SK-N-DZ (cell line): Measurements from ENCODE around the gene RCOR1.
"Not testable (repeated sequence)": the region's sequence is repeated elsewhere in the genome, so short reads cannot be mapped to it uniquely, and the experiment has no call there.

ENCODE experiments used
- DNase-seq: peaks from one replicate; pipeline ENCODE4 v3.0.0-alpha.2; 2015; ENCODE audit warnings: low spot score

The RCOR1 gene

DNA sequence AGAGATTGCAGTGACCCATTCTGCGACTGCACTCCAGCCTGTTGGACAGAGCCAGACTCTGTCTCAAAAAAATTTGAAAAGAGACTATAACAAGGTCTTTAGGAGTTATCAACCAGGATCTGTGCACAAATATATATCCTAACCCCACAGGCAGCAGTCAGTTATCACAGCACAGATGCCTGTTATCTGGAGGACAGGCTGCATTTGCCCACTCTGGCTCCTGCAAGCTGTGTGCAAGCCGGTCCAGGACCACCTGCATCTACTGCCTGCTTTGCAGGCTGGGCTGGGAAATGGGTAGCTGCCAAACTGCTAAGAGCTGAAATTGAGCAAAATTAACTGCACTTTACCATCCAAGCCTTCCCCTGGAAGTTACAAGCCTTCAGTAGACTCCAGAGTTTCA lies 21.4 kb upstream of the RCOR1 start:
- DNase-seq, result no peak

GRCh38 chr14:102571478-102572042 lies 20.9 kb upstream of the RCOR1 start:
- no peak for DNase-seq

- DNase-seq, result not testable (repeated sequence)
These were observed 19.3 kb upstream of the RCOR1 start for GRCh38 chr14:102573161-102573560.

- no peak for DNase-seq
These were observed 18.8 kb upstream of the RCOR1 start for GRCh38 chr14:102573591-102574046.

GRCh38 chr14:102574281-102575159 lies 17.9 kb upstream of the RCOR1 start:
- DNase-seq, result no peak

- no peak for DNase-seq
These were observed 17.1 kb upstream of the RCOR1 start for GRCh38 chr14:102575160-102575845.

- not testable (repeated sequence) for DNase-seq
These were observed 16.5 kb upstream of the RCOR1 start for GRCh38 chr14:102575846-102576428.

DNA sequence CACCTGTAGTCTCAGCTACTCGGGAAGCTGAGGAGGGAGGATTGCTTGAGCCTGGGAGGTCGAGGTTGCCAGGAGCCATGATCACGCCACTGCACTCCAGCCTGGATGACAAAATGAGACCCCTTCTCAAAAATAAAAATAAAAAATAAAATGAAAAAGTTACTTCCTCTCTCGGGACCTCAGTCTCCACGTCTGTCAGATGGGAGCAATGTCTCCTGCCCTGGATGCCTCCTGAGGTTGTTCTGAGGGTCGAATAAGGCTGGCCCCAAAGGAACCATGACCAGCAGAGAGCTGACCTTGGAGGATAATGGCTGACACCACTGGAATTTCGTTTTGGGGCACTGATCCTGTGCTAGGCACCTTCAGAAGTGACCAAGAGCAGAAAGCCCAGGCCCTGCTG lies 13.6 kb upstream of the RCOR1 start:
- DNase-seq, result no peak

DNA sequence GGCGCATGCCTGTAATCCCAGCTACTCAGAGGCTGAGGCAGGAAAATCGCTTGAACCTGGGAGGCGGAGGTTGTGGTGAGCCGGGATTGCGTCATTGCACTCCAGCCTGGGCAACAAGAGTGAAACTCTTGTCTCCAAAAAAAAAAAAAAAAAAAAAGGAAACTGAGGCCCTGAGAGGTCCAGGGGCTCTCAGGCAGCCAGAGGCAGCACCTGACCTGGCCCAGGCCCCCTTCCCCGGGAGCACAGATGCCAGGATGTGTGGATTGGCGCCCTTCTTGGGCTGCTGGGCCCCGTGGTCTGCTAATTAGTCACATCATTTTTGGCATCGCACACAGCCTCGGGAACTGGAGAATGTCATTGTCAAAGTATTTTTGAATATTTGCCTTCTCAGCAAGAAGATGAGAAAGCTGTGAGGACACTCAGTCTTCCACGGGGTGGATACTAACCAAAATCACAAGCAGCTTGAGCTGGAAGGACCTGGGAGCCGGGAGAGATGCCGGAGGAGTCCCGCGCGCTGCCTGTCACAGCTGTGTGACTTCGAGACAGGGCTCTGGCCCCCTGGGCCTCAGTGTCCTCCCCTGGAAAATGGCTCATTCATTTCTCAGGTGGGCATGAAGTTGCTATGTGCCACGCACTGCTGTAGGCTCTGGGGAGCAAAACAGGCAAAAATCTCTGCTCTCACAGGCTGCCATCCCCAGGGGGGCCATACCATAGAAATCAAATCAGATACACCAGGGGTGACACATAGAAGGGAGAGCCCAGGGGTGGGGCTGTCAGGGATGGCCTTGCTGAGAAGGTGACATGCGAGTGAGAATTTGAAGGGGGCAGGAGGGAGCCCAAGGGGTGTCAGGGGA lies 12.5 kb upstream of the RCOR1 start:
- DNase-seq, result peak; percentile 38

GRCh38 chr14:102580550-102581110 lies 11.8 kb upstream of the RCOR1 start:
- no peak for DNase-seq

GRCh38 chr14:102581193-102581592 lies 11.3 kb upstream of the RCOR1 start:
- no peak for DNase-seq

- DNase-seq, result no peak
These were observed 8.7 kb upstream of the RCOR1 start for GRCh38 chr14:102583726-102584125.

DNA sequence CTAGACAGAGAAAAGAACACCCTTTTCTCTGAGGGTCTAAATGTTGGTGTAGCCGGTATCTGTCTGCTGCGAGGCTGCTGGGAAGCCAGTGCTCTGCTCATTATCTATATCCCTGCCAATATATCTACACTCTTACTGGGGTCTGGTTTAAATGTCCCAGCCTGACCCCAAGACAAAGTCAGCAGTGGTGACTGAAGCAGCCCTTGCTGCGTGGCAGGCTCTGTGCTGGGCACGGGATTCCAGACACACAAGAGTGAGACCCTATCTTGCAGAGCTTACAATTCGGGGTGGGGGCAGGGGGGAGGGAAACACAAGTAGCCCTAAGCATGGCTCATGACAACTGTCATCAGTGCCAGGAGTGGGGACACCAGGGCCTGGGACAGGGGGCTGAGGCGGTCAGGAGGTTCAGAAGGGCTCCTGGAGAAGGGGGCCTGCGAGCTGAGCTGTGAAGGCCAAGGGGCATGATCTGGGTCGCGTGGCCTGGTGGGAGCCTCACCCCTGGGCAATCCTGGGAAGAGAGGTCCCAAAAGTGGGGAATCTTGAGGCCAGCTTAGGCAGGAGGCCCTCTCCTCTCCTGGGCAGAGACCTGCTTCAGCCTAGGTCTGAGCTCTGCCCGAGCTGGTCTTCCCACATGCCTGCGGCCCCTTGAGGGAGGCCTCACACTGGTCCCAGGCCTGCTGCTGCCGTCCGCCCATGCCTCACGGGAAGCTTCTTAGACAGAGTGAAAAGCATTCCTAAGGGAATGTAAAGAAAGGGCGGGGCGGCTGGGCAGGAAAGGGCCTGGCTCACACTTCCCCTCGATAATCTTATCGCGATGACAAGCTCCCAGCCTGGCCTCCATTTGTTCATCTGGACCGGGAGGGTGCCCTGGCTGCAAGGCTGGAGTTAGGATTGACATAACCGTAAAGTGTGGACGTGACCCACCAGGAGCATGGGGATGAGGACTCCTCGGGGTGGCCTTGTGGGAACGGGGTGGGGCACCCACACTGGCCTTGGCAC lies 7.3 kb upstream of the RCOR1 start:
- peak; percentile 55 for DNase-seq

DNA sequence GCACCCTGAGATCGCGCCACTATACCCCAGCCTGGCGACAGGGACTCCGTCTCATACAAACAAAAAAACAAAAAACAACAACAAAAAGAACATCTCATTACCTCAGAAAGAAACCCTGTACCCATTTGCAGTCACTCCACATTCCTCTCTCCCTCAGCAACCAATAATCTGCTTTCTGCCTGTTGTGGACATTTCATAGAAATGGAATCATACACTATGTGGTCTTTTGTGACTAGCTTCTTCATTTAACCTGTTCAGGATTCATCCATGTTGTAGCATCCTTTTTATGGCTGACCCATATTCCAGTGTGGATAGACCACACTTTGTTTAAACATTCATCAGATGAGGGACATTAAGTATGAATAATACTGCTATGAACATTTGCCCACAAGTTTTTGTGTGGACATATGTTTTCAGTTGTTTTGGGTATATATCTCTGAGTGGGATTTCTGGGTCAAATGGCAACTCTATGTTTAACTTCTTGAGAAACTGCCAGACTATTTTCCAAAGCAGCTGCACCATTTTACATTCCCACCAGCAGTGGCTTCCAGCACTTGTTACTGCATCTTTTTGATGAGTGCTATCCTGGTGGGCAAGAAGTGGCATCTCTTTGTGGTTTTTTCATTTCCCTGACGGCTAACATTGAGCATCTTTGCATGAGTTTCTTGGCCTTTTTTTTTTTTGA lies 5.9 kb upstream of the RCOR1 start:
- DNase-seq, result no peak

DNA sequence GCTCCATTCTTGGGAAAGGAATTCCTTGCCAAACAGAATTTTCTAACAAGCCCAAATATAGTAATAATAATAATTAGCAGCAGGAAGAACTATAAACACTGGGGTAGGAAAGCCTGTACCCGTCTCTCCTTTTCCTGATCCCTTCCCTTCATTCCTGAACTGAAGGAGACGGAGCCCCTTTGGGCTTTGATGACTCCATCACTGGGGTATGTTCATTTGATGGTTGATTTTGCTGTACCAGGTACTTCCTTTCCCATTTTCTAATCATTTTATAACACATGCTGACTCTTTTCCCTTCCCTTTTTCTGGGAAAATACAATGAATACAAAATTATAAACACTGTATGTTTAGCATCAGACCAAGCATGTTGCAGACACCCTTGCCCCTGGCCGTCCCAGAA lies 3.6 kb upstream of the RCOR1 start:
- no peak for DNase-seq

GRCh38 chr14:102589761-102590290 lies 2.6 kb upstream of the RCOR1 start:
- no peak for DNase-seq

GRCh38 chr14:102590667-102591099 lies 1.8 kb upstream of the RCOR1 start:
- no peak for DNase-seq

DNA sequence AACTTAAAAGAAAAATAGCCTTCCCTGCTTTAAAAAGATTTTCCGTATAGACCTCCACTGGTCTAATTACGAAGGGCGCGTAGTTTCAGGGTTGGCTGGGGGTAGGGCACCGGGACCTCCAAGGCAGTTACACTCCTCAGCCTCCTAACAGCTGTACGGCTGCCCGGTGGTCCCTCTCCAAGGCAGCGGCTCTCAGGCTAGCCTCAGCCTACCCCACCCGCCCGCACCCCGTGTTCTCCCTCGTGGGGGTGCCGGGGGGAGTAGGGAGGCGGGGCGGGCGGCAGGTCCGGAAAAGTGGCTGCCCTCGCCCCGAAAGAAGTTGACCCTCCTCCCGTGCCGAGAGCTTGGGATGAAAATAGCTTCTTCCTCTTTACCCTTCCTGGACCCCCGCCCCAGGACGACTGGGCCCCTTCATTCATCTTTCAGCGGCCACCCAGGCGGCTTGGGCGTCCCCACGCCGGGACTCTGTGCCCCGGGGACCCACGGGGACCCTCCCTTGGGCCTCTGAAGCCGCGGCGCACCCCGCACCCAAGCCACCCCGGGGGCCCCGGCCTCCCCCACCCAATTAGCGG lies 991 bp upstream of the RCOR1 start:
- DNase-seq, result peak; percentile 15

GRCh38 chr14:102592763-102593060 lies 263 bp downstream of the RCOR1 start:
- no peak for DNase-seq
